Sciatic nerve (tissue), 2 donors: Measurements from ENCODE around the gene HTRA1. TPM values are rescaled to one million over a fixed set of nuclear protein-coding genes. Genes with fewer than 3 reads are reported as not detected.

Source experiments
- ATAC-seq: fragments of 200-7000 bp; cut with Tn5 transposase; one replicate; pipeline ENCODE4 v1.9.1; 2020; ENCODE audit warnings: mild to moderate bottlenecking, moderate library complexity
- DNase-seq: peaks from one replicate; pipeline ENCODE4 v3.0.0-alpha.2; 2020; ENCODE audit warnings: low spot score
- intact Hi-C: fragments of 100-400 bp; cut with DNase I; formaldehyde crosslinking; loops from one replicate; pipeline ENCODE4 v1.14.2; 2022
- total RNA-seq: library from RNA; stranded (reverse); fragmentation: NEBNext Ultra II Directional; extraction: Animal tissue kit (Norgen Biotek cat#: 25700); gene quantifications from one replicate; pipeline ENCODE4 v1.2.1, GENCODE V29; 2021
- donor health status: DM: no; HTN: no; CAD: no.
- donor health status: DM: no; HTN: no; CAD: no.

The HTRA1 gene
- total RNA-seq, 1 donor from 2014 or later, result 123 TPM

GRCh38 chr10:122537545-122537944 lies 76.2 kb downstream of the HTRA1 start:
- DNase-seq, result no peak
- intact Hi-C loops, result no loop called here
- ATAC-seq, result no peak

GRCh38 chr10:122541541-122542002 lies 80.2 kb downstream of the HTRA1 start:
- intact Hi-C loops, result no loop called here
- DNase-seq, result no peak
- ATAC-seq, result no peak

GRCh38 chr10:122543676-122544445 lies 82.5 kb downstream of the HTRA1 start:
- intact Hi-C loops, result no loop called here
- ATAC-seq (no peak), DNase-seq (no peak)

- intact Hi-C loops, result no loop called here
- DNase-seq, result no peak
- ATAC-seq, result no peak
These were observed 83.1 kb downstream of the HTRA1 start for GRCh38 chr10:122544493-122544892.

GRCh38 chr10:122546242-122546641 lies 84.9 kb downstream of the HTRA1 start:
- intact Hi-C loops, result no loop called here
- ATAC-seq, result no peak
- DNase-seq, result no peak

- ATAC-seq (no peak), DNase-seq (no peak)
- intact Hi-C loops, result no loop called here
These were observed 87.2 kb downstream of the HTRA1 start for GRCh38 chr10:122548407-122549085.

GRCh38 chr10:122549636-122550035 lies 88.3 kb downstream of the HTRA1 start:
- intact Hi-C loops, result no loop called here
- ATAC-seq, result no peak
- DNase-seq, result no peak

- ATAC-seq (no peak), DNase-seq (no peak)
- intact Hi-C loops, result no loop called here
These were observed 89.1 kb downstream of the HTRA1 start for GRCh38 chr10:122550427-122550826.

GRCh38 chr10:122550983-122551382 lies 89.6 kb downstream of the HTRA1 start:
- peak; percentile 10 for ATAC-seq

GRCh38 chr10:122551450-122551849 lies 90.1 kb downstream of the HTRA1 start:
- no peak for DNase-seq
- no peak for ATAC-seq
- intact Hi-C loops, result no loop called here

More at GRCh38 chr10:122550983-122551382, 89.6 kb downstream of the HTRA1 start:
- intact Hi-C loops, result no loop called here
- no peak for DNase-seq

GRCh38 chr10:122553341-122553740 lies 92.0 kb downstream of the HTRA1 start:
- intact Hi-C loops, result no loop called here
- ATAC-seq (peak; percentile 48), DNase-seq (no peak)

GRCh38 chr10:122554131-122555036 lies 93.0 kb downstream of the HTRA1 start:
- DNase-seq, result no peak
- no peak for ATAC-seq
- intact Hi-C loops, result no loop called here

GRCh38 chr10:122555442-122555841 lies 94.1 kb downstream of the HTRA1 start:
- ATAC-seq, result no peak

GRCh38 chr10:122557516-122557915 lies 96.2 kb downstream of the HTRA1 start:
- DNase-seq, result no peak
- intact Hi-C loops, result no loop called here
- no peak for ATAC-seq

More at GRCh38 chr10:122555442-122555841, 94.1 kb downstream of the HTRA1 start:
- DNase-seq, result no peak
- intact Hi-C loops, result no loop called here

- DNase-seq, result no peak
- intact Hi-C loops, result no loop called here
- ATAC-seq, result no peak
These were observed 97.1 kb downstream of the HTRA1 start for GRCh38 chr10:122558452-122558851.

GRCh38 chr10:122559228-122559627 lies 97.9 kb downstream of the HTRA1 start:
- ATAC-seq (no peak), DNase-seq (no peak)
- intact Hi-C loops, result no loop called here

- intact Hi-C loops, result loop anchor here (10.0 kb wide), 1 partner anchor 266 kb away; no protein-coding TSS in a partner anchor
- DNase-seq, result no peak
- no peak for ATAC-seq
These were observed 99.0 kb downstream of the HTRA1 start, which contains the start of gene DMBT1 for GRCh38 chr10:122560279-122560804. DMBT1 (plus strand) TSS chr10:122560754; CDS start chr10:122560771, 17 bp downstream.

- ATAC-seq (no peak), DNase-seq (no peak)
- intact Hi-C loops, result loop anchor here (10.0 kb wide), 1 partner anchor 266 kb away; no protein-coding TSS in a partner anchor
These were observed 99.9 kb downstream of the HTRA1 start for GRCh38 chr10:122561212-122561611.

- DNase-seq, result no peak
- ATAC-seq, result no peak
- intact Hi-C loops, result loop anchor here (10.0 kb wide), 1 partner anchor 267 kb away; no protein-coding TSS in a partner anchor
These were observed 100.4 kb downstream of the HTRA1 start for GRCh38 chr10:122561792-122562191.
